GM18909 (cell line): ENCODE results near the gene KRTCAP2.

Source experiments
- ATAC-seq: cut with Tn5 transposase; IDR thresholded peaks from one replicate; pipeline ENCODE4 v1.9.1; 2021; ENCODE audit warnings: mild to moderate bottlenecking; ENCODE audit not compliant: unreplicated experiment, poor library complexity

Gene KRTCAP2

DNA sequence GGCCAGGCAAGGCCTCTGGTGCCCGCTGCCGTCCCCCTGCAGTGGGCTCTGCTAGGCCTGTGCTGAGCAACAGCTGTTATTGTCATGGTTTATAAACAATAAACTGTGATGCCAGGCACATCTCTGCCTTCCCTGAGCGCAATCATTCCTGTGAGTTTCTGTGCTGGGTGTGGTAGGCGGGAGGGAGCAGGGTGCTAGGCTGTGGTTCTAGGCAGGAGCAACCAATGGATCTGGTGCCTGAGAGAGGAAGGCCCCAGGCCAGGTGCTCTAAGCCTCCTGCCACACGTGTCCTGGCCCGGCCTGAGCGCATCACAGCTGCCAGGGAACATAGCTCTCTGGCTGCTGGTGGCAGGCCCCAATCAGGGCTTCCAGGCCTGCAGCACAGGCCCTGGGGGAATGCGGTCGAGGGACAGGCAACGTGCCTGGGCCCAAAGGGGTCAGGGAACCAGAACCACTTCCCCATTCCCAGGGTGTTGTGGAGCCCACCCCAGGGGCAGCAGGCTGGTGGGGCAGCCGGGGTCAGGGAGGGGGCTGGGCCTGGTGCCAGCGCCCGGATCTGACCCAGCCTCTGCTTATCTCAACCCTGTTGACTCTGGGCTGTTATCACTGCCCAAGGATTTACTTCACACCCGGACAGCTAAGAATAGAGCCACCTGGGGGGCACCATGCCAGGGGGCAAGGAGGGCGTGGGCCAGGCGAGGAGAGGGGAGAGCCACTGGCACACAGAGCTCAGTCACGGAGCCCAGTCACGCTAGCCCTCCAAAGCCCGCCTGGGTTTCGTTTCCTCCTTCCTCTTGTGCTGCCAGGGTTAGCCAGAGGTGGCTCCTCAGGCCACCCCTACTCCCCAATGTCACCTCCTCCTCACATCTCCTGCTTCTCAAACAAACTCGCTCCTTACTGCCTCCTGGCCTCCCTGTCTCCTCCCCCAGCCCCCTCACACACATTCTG lies 12.0 kb upstream of the KRTCAP2 start:
- ATAC-seq: no peak

DNA sequence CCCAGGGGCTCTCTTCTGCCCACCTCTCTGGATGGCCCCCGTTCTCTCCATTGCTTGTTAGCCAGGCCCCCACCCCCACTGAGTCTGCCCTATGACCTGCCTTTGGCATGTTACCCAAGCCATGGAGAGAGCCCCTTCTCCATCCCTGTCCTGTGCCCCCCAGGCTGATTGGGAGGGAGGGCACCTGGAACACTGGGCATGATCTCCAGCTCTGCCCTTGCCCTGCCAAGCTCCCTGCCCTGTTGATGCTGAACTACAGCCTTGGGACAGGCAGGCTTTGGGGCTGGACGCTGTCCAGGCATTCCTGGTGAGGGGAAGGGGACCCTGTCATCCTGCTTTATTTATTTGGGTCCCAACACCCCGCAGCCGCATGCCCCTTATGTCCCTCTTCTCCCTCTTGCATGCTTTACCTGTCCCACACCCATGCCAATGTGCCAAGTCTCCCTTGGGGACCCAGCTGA lies 11.3 kb upstream of the KRTCAP2 start:
- no peak for ATAC-seq

DNA sequence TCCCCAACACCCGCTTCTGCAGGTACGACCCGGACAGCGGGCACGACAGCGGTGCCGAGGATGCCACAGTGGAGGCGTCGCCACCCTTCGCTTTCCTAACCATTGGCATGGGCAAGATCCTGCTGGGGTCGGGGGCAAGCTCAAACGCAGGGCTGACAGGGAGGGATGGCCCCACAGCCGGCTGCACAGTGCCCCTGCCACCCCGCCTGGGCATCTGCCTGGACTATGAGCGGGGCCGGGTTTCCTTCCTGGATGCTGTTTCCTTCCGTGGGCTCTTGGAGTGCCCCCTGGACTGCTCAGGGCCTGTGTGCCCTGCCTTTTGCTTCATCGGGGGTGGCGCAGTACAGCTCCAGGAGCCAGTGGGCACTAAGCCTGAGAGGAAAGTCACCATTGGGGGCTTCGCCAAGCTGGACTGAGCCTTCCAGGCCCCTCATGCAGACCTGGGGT lies 10.7 kb upstream of the KRTCAP2 start:
- ATAC-seq: no peak

DNA sequence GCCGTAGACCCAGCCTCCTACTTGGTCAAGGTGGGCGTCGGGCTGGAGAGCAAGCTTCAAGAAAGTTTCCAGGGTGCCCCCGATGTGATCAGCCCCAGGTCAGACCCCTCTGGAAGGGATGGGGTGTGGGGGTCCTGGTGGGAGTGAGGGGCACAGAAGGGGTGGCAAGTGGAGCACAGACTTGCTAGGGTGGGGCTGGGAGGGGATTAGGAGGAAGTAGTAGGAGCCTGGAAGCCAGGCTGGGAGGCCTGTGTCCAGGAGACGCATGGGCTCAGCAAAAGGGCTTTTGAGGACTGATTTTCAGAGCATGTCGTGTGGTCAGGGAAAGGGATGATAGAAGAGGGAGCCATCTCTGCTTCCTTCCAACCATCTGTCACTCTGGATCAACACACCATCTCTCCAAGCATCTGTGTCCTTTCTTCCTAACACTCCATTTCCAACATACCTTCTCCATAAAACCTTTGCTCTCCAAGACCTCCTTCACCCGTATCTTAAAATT lies 9.0 kb upstream of the KRTCAP2 start:
- no peak for ATAC-seq

DNA sequence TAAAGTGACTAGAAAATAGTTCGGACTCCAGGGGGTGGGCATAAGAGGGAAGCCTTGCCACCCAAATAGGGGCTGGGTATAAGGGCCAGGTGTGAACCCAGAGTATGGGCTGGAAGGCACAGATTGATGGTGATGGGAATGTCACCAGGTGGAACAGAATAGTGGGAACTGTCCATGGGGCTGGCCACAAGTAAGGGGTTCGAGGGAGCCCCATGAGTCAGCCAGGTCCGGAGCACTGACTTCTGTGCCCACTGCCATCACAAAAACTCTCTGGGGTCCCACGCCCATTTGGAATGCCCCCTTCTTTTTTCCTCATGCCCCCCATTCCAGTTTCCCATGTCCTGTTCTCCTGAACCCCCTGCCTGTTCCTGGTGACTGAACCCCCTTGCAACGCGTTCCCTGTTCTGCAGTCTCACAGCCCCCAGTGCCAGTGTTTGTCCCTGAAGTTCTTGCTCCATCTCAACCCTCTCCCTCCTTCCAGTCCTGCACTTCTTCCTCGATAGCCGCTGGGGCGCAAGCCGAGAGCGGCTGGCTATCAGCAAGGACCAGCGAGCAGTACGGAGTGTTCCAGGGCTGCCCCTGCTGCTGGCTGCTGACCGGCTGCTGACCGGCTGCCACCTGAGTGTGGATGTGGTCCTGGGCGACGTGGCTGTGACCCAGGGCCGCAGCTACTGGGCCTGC lies 8.4 kb upstream of the KRTCAP2 start:
- ATAC-seq: no peak

- no peak for ATAC-seq
Observed at GRCh38 chr1:155179112-155180031, 6.3 kb upstream of the KRTCAP2 start.

DNA sequence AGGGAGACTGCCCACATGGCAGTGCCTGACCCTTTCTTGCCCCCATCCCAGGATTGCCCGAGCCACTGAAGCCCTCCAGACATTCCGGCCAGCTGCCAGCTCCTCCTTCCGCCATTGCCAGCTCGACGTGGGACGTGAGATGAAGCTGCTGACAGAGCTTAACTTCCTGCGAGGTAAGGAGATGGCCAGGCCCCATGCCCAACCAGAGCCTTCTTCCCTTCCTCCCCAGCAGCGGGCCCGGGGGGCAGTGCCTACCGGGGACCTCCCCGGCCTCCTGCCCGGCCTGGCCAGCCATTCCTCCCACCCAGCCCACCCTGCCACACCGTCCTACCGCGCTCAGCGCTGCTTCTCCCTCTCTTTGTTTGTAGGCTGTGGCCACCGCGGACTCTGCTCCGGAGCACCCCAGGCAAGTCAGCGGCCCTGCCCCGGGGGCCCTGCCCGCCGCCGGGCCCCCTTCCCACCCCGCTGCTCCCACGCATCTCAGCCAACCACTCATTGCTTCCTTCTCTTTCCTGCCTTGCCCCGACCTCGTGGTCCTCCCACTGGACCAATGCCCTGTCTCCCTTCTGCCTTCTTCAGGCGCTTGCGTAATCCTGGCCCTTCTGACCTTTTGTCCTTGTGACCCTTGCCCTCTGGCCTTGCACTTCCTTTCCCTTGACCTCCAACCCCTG lies 5.5 kb upstream of the KRTCAP2 start:
- ATAC-seq: no peak

DNA sequence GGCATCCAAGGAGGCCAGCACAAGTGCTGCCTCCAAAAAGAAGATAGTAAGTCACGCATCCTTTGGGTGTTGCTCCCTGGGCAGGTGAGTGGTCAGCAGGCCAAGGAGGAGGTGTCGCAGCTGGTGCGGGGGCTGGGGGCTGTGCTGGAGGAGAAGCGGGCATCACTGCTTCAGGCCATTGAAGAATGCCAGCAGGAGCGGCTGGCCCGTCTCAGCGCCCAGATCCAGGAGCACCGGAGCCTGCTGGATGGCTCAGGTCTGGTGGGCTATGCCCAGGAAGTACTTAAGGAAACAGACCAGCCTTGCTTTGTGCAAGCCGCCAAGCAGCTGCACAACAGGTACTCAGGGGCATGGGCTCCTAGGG lies 4.8 kb upstream of the KRTCAP2 start:
- ATAC-seq: no peak

DNA sequence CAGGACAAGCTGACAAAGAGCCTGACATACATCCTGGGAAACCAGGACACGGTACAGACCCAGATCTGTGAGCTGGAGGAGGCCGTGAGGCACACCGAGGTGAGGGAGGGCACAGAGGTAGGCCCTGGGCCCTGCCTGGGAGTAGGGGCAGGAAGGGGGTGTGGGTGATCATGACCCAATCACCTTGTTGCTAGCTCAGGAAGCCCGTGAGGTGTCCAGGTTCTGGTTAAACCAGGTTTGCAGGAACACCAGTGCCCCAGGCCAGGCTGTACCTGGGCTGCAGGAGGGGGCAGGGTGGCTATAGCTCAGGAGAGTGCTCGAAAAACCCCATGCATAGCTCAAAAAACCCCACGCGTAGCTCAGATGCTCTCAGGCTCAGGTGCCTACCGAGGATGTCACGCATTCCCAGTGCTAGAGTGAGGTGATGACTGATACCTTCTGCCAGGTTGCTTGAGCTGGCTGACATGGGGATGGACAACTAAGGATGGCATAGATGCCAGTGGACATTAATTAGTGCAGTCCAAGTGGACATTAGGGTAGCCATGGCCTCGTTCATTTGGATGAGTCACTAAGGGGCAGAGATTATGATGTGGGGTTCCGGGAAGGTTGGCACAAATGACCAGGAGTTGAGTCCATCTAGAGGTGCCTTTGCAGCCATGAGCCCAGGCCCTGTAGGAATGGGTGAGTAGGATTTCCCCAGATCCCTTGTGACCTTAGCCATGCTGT lies 4.3 kb upstream of the KRTCAP2 start:
- ATAC-seq: no peak

DNA sequence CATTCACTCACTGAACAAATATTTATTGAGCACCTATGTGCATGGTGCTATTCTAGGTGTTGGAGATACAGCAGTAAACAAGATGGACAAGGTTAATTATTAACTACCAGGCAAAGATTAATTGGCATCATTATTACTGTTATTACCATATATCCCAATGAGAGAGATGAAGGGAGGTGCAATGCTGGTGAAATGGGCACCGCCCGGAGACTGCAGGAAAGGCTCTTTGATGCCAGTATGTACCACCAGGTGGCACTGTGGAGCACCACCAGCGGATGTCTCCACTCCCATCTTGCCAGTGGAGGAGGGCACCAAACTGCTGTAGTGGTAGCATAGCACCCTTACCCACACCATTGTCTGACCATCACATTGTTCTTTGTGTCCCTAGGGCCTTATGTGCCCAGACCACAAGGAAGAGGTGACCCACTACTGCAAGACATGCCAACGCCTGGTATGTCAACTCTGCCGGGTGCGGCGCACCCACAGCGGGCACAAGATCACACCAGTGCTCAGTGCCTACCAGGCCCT lies 3.5 kb upstream of the KRTCAP2 start:
- no peak for ATAC-seq

- no peak for ATAC-seq
Observed at GRCh38 chr1:155175927-155176371, 2.8 kb upstream of the KRTCAP2 start.

DNA sequence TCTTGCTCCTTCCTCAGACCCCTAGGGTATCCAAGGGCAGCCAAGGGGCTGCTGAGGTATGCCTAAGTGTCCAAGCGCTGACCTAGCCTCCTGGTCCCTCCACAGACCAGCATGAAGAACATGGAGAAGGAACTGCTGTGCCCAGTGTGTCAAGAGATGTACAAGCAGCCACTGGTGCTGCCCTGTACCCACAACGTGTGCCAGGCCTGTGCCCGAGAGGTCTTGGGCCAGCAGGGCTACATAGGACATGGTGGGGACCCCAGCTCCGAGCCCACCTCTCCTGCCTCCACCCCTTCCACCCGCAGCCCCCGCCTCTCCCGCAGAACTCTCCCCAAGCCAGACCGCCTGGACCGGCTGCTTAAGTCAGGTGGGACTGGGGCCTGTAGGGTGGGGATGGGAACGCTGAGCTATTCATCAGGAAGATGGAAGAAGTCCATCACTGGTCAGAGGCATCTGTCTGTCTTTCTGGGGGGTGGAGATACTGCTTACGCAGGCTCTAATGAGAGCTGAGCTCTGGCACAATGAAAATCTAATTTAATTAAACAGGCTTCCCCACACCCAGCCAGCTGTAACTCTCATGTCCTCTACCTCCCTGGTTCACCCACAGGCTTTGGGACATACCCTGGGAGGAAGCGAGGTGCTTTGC lies 2.3 kb upstream of the KRTCAP2 start:
- ATAC-seq: no peak

- no peak for ATAC-seq
Observed at GRCh38 chr1:155174324-155175280, 1.5 kb upstream of the KRTCAP2 start.

DNA sequence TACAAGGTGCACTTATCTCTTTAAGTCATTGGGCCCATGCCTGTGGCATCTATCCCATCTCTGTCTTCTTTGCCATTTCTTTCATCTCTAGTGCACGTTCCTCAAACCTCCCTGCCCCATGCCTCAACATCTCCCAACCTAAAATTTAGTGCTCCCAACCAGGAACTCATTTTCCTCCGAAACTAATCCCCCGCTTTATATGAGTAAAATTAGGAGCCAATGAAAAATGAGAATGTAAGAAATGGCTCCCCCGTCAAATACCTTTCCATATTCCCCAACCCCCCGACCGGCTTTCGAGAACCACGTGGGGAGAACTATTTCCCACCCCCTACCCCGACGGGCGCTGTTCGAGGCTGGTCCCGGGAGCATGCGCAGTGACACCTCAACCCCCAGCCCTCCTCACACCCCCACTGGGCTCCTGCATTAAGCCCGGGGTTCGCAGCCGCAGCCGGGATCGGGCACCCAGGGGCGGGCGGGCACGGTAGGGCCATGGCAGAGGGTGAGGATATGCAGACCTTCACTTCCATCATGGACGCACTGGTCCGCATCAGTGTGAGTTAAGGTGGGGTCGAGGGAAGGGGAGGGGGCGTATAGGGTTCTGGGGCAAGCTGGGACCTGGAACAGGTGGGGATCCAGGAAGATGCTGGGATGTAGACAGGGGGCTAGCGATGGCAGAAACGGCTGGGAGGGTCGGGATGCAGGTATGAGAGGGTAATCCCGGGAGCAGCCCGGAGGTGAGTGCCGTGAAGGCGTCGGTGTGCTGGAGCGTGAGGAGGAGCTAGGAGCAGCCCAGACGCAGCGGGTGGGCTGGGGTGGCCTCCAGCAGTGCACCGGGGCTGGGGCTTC lies 597 bp upstream of the KRTCAP2 start, which contains the start of gene TRIM46:
TRIM46 (plus strand) TSS at position 372 of the 846 bp plus-strand sequence; CDS start at position 490, 118 bp downstream.
- ATAC-seq: no peak

- peak; percentile 19 for ATAC-seq
Observed at GRCh38 chr1:155171836-155172731, 1.0 kb downstream of the KRTCAP2 start.
